Mucosa of stomach (tissue), 1 donor: Measurements from ENCODE around the gene UBAC1.
"Not testable (repeated sequence)": the region's sequence is repeated elsewhere in the genome, so short reads cannot be mapped to it uniquely, and the experiment has no call there.

Source experiments
- H3K27me3 ChIP-seq: one replicate; pipeline ENCODE4 v1.7.0; 2013; ENCODE audit warnings: mild to moderate bottlenecking, low read length; ENCODE audit not compliant: control insufficient read depth, insufficient read depth
- H3K36me3 ChIP-seq: one replicate; pipeline ENCODE4 v1.7.0; 2013; ENCODE audit warnings: low read length; ENCODE audit not compliant: control insufficient read depth, insufficient read depth
- H3K4me1 ChIP-seq: one replicate; pipeline ENCODE4 v1.7.0; 2013; ENCODE audit warnings: mild to moderate bottlenecking, low read length; ENCODE audit not compliant: control insufficient read depth, insufficient read depth
- H3K4me3 ChIP-seq: one replicate; pipeline ENCODE4 v1.7.0; 2013; ENCODE audit warnings: low read length
- H3K9ac ChIP-seq: one replicate; pipeline ENCODE4 v1.7.0; 2013; ENCODE audit warnings: mild to moderate bottlenecking, low read length, moderate library complexity
- H3K9me3 ChIP-seq: one replicate; pipeline ENCODE4 v1.7.0; 2013; ENCODE audit warnings: mild to moderate bottlenecking, low read length, moderate library complexity; ENCODE audit not compliant: control insufficient read depth
- donor health status: Pancreatic carcinoma.

UBAC1 gene

GRCh38 chr9:135970128-135970815, 9.1 kb upstream of the UBAC1 start:
- no peaks in the 10 kb centered on the region for H3K27me3 ChIP-seq
- no peak overlapping the region for H3K9ac ChIP-seq
- H3K4me3 ChIP-seq = no peak overlapping the region
- H3K36me3 ChIP-seq = no peaks in the 10 kb centered on the region
- H3K4me1 ChIP-seq = no peaks in the 10 kb centered on the region
- no peaks in the 10 kb centered on the region for H3K9me3 ChIP-seq

DNA sequence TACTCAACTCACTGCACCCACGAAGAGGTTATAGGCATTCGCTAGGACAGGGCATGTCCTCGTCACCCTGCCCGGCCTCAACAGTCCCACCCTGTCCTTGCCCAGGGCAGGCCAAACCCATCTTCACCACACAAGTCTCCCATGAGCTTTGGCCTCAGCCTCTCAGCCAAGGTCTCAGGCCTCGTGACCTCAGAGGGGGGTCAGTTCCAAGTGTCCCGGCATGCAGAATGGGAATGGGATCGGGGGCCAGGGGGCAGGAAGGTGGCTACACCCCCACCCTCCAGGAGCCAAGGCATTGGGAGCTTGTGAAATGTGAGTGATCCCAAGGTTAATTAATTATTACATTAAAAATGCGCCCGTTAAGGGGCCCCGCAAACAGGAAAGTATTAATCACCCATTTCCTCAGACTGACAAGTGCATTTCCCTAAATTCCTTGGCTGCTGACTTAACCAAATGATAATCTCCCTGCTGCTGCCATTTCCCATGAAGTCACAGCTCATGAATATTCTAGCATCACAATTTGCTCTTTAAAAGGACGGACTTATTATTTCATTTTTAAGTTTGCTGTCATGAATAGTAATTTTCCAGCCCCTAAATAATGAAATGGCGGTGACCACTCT, 8.0 kb upstream of the UBAC1 start:
- Histone ChIP-seq H3K9ac (no peak overlapping the region), H3K4me1 (no peaks in the 10 kb centered on the region), H3K27me3 (no peaks in the 10 kb centered on the region), H3K36me3 (no peaks in the 10 kb centered on the region), H3K4me3 (no peak overlapping the region), H3K9me3 (no peaks in the 10 kb centered on the region)

DNA sequence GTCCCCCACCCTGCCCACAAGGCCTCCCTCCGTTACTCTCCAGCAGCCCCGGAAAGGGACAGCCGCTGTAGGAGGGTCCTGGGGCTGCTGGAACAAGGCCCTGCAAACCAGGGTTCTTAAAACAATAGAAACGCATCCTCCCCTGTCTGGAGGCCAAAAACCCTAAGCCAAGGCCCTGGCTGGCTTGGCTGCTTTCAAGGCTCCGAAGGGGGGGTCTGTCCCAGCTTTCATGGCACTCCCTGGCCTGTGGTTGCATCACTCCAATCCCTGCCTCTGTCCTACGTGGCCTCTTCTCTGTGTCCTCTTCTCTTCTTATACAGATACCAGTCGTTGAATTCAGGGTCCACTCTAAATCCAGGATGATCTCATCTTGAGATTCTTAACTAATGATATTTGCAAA, 7.4 kb upstream of the UBAC1 start:
- Histone ChIP-seq H3K9ac (no peak overlapping the region), H3K9me3 (no peaks in the 10 kb centered on the region), H3K4me3 (no peak overlapping the region), H3K4me1 (no peaks in the 10 kb centered on the region), H3K36me3 (no peaks in the 10 kb centered on the region), H3K27me3 (no peaks in the 10 kb centered on the region)

- no peaks in the 10 kb centered on the region for H3K36me3 ChIP-seq
- H3K27me3 ChIP-seq = no peaks in the 10 kb centered on the region
- H3K4me1 ChIP-seq = no peaks in the 10 kb centered on the region
- H3K9ac ChIP-seq = no peak overlapping the region
- H3K9me3 ChIP-seq = no peaks in the 10 kb centered on the region
- no peak overlapping the region for H3K4me3 ChIP-seq
These were observed 6.9 kb upstream of the UBAC1 start for GRCh38 chr9:135968083-135968476.

DNA sequence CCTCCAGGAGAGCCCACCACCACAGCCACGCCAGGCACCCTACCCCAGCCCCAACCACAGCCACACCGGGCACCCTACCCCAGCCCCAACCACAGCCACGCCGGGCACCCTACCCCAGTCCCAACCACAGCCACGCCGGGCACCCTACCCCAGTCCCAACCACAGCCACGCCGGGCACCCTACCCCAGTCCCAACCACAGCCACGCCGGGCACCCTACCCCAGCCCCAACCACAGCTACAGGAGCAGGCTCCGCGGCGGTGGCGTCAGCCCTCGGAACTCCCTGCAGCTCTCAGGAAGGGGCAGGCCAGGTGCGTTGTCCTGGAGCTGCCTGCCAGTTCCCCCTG, 5.7 kb upstream of the UBAC1 start:
- H3K9me3 ChIP-seq, H3K4me1 ChIP-seq, H3K36me3 ChIP-seq, H3K27me3 ChIP-seq, H3K4me3 ChIP-seq, H3K9ac ChIP-seq: not testable (repeated sequence)

GRCh38 chr9:135965124-135965756, 4.1 kb upstream of the UBAC1 start:
- H3K9me3 ChIP-seq = no peaks in the 10 kb centered on the region
- no peaks in the 10 kb centered on the region for H3K36me3 ChIP-seq
- H3K9ac ChIP-seq = no peak overlapping the region
- H3K27me3 ChIP-seq = no peaks in the 10 kb centered on the region
- no peak overlapping the region for H3K4me3 ChIP-seq
- H3K4me1 ChIP-seq = peaks cover 4% of the 10 kb centered on the region

- Histone ChIP-seq H3K9ac (no peak overlapping the region), H3K4me1 (peaks cover 13% of the 10 kb centered on the region), H3K36me3 (no peaks in the 10 kb centered on the region), H3K4me3 (no peak overlapping the region), H3K9me3 (no peaks in the 10 kb centered on the region), H3K27me3 (no peaks in the 10 kb centered on the region)
These were observed 2.8 kb upstream of the UBAC1 start for GRCh38 chr9:135963938-135964337.

DNA sequence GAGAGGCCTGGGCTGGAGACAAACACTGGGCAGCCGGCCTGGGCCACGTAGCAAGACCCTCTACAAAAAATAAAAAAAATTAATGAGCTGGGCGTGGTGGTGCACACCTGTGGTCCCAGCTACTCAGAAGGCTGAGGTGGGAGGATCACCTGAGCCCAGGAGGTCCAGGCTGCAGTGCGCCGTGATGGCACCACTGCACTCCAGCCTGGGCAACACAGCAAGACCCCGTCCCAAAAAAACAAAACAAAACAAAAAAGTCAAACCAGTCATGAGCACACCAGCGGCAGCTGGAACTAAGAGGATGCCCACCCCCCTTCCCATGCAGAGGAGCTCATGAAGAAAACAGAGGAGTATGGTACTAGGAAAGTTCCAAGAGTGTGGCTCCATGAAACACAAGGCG, 2.2 kb upstream of the UBAC1 start:
- Histone ChIP-seq H3K4me1 (peaks cover 13% of the 10 kb centered on the region), H3K9me3 (no peaks in the 10 kb centered on the region), H3K4me3 (no peak overlapping the region), H3K9ac (no peak overlapping the region), H3K36me3 (no peaks in the 10 kb centered on the region), H3K27me3 (no peaks in the 10 kb centered on the region)

- Histone ChIP-seq H3K9me3 (no peaks in the 10 kb centered on the region), H3K9ac (no peak overlapping the region), H3K4me3 (no peak overlapping the region), H3K4me1 (peaks cover 13% of the 10 kb centered on the region), H3K36me3 (no peaks in the 10 kb centered on the region), H3K27me3 (no peaks in the 10 kb centered on the region)
These were observed 1.6 kb upstream of the UBAC1 start for GRCh38 chr9:135962696-135963307.

DNA sequence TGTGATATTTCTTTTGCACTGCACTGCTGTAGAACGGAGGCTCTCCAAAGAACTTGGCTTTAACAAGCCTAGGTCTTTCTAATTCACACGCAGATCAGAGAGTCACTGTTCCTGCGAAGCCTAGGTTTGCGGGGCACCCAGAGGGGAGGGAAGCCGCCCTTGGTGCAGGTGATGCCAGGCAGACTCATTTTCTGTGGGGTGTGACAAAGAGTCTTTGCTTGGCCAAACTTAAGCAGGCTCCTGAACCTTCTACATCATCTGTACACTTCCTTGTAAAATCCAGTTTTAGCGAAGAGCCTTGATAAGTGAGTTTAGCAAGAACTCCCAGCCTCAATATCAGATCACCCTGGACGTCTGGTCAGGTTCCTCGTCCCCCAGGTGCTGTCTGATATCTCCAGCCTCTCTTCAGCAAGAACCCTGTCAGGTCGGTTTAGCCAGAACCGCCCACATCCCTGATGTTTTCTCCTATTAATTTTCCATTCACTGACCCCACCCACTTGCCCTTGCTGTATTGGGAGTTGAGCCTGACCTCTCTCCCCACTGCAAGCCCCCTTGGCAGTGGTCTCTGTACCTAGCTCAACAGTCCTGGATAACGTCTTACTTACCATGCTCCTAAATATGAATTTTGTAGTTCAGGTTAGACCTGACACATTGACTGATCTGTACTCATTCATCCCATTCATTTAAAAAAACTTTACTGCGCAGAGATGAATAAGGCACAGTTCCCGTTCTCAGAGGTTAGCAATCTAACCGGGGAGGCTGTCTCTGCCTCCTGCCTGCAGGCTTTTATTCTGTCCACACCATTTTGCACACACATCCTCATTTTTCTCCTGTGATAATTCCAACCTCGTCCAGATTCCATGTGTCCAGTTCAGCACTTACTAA, 880 bp upstream of the UBAC1 start:
- Histone ChIP-seq H3K4me1 (peaks cover 13% of the 10 kb centered on the region), H3K36me3 (no peaks in the 10 kb centered on the region), H3K9ac (no peak overlapping the region), H3K9me3 (no peaks in the 10 kb centered on the region), H3K4me3 (no peak overlapping the region), H3K27me3 (no peaks in the 10 kb centered on the region)

DNA sequence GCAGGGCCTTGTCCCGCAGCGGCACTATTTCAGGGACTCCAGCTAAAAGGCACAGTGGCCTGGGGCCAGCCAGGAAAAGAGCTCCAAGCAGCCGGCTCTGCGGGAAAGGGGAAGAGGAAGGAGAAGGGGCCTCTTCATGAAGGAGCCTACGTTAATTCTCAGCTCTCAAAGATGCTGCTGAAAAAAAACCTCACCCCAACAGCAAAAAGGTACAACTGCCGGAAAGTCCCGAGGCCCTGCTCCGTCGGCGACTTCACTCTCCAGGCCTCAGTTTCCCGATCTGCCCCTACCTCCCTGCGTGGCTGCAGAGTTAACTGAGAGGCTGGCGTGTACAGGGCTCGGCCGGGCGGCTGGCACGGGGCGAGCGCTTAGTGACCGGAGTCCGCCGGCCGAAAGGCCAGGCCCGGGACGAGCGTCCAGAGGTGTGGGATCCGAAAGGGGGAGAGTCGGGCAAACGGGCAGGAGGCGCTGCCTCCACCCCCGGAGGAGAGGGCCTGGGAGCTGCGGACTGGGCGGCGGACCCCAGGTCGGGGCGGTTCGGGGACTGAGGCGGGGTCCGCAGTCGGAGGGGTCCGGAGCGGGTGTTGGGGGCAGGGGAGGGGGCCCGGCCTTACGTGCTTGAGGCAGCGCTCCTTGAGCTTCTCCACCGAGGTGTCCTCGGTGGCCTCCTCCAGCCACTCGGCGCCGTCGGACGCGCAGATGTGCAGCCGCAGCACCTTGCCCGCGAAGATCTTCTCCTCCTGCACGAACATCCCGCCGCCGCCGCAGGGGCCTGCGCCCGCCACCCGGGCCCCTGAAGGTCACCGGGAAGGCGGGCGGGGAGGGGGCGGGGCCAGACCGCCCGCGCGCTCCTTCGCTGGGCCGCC, 529 bp downstream of the UBAC1 start:
- Histone ChIP-seq H3K4me1 (peaks cover 13% of the 10 kb centered on the region), H3K9ac (peak overlapping the region; percentile 78), H3K9me3 (no peaks in the 10 kb centered on the region), H3K4me3 (peak overlapping the region; percentile 63), H3K36me3 (no peaks in the 10 kb centered on the region), H3K27me3 (no peaks in the 10 kb centered on the region)
